ENCODE measurements around the gene EGR4. TPM values are rescaled to one million over a fixed set of nuclear protein-coding genes. Genes with fewer than 3 reads are reported as not detected.
"Not testable (repeated sequence)": the region's sequence is repeated elsewhere in the genome, so short reads cannot be mapped to it uniquely, and the experiment has no call there.

EGR4 gene
- total RNA-seq, 1 experiment from 2014 or later = not detected

DNA sequence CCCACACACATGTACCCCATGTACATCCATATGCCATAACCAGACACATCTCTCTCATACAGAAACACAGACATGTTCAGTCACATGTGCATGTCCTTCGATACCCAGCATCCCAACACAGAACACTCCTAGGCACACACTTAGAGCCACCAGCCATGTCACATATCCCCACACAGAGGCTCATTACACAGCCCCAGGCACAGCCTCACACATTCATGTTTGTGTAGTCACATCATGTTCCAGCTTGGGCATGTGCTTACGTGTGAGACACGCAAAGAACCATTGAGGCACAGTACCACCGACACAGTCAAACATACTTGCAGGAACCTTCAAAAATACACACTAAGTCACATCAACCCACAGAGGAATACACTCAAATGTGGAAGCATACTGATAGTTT is 26.3 kb downstream of the EGR4 start:
- in situ Hi-C loops (cut with HindIII; ENCODE audit: low pct_unique_long_range_greater_than_20kb, low sequenced_read_pairs) = no loop called here
- DNase-seq (ENCODE audit: low read depth) = no peak

DNA sequence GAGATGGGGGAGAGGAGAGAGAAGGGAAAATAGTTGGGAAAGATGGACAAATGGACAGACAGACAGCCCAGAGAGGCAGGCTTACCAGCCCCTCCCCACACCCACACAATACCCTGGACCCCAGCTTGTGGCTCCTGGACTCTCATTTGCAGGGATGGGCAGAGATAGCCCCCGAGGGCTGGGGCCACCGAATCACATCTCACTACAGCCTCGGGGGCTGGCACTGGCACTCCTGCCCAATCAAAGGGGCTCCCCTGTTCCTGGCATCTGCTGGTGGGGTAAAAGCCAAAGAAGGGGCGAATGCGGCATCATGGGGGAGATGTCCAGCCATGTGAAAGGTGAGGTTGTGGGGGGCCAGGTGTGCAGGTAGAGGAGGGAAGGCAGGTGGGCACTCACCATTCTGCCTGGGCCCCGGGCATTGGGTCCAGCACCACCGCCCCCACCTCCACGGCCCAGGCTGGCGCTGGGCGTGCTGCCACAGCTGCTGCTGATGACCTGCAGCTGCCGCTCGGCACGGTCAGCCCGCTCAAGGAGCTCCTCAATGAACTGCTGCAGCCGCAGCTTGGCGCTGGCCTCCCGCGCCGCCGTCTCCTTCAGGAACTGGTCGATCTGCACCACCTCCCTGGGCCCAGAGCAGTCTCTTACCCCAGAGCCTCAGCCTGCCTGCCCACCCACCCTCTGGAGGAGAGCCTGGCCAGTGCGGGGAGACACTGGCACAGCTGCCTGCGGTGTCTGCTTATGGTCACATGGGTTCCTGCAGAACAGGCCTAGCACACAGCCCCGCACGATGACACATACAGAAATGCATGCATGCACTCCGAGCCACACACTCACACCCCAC is 27.1 kb downstream of the EGR4 start:
- in situ Hi-C loops (cut with HindIII; ENCODE audit: low pct_unique_long_range_greater_than_20kb, low sequenced_read_pairs) = no loop called here
- no peak for DNase-seq (ENCODE audit: low read depth)

DNA sequence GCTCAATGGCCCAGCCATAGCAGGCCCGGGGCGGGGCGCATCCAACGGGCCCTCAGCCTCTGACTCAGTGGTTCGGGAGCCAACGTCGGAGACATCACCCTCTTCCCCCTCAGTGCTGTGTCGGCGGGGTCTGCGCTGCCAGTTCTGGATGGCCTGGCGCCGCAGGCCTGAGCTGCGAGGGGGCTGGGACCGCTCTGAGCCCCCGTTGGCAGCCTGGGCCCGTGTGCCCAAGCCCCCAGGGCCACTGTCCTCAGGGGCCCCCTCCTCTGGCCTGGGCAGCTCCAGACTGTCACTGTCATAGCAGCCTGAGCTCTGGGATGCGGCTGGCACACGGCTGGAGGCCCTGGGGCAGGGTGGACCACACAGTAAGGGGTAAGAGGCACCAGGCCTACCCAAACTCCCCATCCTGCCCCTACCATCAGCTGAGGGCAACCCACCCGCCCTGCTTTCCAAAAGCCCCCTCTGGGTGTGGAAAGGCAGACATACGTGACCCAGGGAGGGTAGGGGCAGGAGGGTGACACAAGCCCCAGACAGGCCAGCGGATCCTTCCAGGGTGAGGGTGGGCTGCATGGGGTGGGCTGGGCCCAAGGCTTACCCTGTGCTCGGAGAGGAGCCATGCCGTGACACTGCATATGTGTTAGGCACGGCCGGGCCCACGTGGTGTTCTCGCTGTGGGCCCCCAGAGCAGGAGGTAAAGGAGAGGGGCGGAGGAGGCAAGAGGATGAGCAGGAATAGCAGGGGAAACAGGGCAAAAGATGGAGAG is 27.9 kb downstream of the EGR4 start:
- no peak for DNase-seq (ENCODE audit: low read depth)

DNA sequence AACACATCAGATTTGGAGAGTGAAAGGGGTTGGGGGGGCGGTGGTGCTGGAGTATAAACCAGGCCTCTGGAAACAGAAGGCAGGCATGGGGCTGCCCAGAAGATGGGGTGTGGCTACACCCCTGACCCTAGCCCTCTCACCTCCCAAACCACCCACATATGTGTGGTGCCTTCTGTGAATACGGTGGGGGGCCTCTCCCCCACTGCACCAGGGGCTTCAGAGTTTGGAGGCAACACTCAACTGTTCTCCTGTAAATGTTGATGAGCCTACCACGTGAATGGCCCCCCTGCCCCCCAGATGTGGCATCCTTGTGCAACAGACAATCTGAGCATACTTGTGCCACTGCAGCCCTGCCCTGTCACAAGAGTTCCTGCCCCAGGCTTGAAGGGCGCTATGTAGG is 28.6 kb downstream of the EGR4 start:
- in situ Hi-C loops (cut with HindIII; ENCODE audit: low pct_unique_long_range_greater_than_20kb, low sequenced_read_pairs) = no loop called here

More for the DNA sequence above, 27.9 kb downstream of the EGR4 start:
- in situ Hi-C loops (cut with HindIII; ENCODE audit: low pct_unique_long_range_greater_than_20kb, low sequenced_read_pairs) = no loop called here

DNA sequence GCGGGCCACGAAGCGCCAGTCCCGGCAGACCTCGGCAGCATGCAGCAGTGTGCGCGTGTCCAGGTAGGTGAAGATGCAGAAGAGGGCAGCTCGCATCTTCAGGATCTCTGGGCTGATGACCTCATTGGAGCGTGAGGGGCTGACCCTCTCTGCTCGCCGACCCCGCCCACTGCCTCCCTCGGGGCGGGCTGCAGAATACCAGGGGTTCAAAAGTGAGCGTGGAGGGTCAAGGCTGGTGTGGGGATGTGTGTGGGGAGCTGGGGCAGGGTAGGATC is 29.1 kb downstream of the EGR4 start:
- no peak for DNase-seq (ENCODE audit: low read depth)
- in situ Hi-C loops (cut with HindIII; ENCODE audit: low pct_unique_long_range_greater_than_20kb, low sequenced_read_pairs) = no loop called here

More for the DNA sequence above, 28.6 kb downstream of the EGR4 start:
- DNase-seq (ENCODE audit: low read depth) = no peak

DNA sequence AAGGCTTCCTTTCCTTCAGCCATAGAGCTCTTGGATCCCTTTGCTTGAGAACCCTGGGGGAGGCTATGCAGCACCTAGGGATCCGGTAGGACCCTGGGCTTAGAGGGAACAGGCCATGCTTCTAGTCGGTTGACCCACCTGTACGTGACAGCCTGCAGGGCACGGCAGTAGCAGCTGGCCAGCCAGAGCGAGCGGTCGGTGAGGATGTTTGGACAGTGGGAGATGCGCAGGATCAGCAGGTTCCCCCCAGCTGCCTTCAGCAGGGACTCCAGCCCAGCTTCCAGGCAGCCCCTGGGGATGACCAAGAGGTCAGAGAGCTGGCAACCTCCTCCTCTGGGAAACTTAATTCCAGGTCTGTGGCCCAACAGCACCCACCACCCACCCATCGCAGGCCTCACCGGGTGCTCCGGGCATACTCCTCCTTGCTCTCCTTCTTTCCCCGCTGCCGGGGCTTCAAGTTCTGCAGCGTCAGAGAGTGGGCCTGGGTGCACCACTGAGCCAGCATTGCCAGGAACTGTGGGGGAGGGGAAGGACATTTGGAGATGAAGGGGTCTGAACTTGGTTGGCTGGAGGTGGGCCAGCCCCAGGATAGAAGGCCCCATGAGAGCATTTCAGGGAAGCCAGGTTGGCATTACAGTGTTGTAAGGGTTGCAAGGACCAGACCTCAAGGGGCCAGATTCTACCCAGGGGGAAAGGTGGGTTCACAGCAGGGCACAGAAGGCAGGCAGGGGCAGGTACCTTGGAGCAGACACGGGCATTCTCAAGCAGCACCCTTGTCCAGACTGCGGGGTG is 29.6 kb downstream of the EGR4 start:
- in situ Hi-C loops (cut with HindIII; ENCODE audit: low pct_unique_long_range_greater_than_20kb, low sequenced_read_pairs) = no loop called here
- no peak for DNase-seq (ENCODE audit: low read depth)

DNA sequence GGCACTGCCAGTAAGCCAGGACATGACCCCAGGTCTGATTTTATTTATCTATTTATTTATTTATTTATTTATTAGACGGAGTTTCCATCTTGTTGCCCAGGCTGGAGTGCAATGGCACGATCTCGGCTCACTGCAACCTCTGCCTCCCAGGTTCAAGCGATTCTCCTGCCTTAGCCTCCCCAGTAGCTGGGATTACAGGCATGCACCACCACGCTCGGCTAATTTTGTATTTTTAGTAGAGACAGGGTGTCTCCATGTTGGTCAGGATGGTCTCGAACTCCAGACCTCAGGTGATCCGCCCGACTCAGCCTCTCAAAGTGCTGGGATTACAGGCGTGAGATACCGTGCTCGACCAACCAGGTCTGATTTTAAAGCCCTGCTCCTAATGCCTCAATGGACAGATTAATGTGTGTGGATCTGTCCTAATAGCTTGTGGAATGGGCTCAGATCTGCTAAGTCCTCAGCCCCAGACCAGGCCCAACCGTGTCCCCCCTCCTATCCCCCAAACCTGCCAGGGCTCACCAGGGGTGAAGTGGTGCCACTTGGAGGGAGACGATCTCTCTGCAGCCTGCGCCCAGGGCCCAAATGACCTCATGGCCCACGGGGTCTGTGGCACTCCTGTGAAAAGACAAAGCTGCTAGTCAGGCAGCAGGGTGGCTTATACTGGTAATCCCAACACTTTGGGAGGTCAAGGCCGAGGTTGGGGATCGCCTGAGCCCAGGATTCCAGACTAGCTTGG is 30.5 kb downstream of the EGR4 start:
- in situ Hi-C loops (cut with HindIII; ENCODE audit: low pct_unique_long_range_greater_than_20kb, low sequenced_read_pairs); DNase-seq (ENCODE audit: low read depth): not testable (repeated sequence)

DNA sequence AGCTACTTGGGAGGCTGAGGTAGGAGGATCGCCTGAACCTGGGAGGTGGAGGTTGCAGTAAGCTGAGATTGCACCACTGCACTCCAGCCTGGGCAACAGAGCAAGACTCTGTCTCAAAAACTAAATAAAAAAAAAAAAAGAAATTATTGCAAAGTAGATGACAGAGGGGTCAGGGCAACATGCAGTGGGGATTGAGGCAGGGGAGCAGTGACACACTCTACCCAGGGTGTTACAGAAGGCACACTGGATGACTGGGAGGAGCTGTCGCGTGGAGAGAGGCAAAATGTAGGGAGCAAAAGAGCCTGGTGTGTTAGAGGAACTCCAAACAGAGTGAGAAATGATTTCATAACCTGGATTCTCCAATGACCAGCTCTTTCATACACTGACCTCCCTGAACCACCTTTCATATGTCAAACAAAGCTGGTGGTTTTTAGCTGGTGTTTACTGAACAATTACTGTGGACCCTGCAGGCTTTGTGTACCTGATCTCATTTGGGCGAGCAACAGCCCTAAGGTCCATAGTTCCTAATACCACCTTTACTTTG is 31.2 kb downstream of the EGR4 start:
- no peak for DNase-seq (ENCODE audit: low read depth)
- in situ Hi-C loops (cut with HindIII; ENCODE audit: low pct_unique_long_range_greater_than_20kb, low sequenced_read_pairs) = no loop called here

DNA sequence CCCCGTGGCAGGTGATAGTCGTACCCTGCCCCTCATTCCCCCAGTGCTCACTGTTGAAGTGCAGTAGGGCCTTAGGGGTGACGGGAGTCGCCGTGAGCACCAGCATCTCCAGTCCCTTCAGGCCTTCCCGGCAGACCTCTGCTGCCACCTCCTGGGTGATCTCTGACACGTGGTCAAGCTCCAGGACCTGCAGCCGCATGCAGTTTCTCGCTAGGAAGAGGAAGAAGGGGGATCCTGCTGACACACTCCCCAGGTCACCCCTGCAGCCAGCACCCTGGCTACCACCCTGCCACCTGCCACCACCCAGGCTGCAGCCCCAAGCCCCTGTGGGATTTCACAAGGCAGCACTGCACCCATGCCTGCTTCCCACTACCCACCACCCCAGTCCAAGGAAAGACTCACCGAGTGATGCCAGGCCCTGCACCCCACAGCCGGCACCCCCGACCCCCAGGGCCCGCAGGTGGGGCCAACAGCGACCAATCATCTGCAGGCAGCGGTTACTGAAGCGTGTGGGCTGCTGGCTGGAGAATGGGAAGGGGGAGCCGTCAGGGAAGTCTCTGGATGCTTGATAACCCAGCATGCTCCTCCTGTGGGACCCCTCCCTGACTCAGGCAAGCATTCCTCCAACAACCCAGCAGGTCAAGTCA is 32.9 kb downstream of the EGR4 start:
- in situ Hi-C loops (cut with HindIII; ENCODE audit: low pct_unique_long_range_greater_than_20kb, low sequenced_read_pairs) = no loop called here
- DNase-seq (ENCODE audit: low read depth) = peak; percentile 49

DNA sequence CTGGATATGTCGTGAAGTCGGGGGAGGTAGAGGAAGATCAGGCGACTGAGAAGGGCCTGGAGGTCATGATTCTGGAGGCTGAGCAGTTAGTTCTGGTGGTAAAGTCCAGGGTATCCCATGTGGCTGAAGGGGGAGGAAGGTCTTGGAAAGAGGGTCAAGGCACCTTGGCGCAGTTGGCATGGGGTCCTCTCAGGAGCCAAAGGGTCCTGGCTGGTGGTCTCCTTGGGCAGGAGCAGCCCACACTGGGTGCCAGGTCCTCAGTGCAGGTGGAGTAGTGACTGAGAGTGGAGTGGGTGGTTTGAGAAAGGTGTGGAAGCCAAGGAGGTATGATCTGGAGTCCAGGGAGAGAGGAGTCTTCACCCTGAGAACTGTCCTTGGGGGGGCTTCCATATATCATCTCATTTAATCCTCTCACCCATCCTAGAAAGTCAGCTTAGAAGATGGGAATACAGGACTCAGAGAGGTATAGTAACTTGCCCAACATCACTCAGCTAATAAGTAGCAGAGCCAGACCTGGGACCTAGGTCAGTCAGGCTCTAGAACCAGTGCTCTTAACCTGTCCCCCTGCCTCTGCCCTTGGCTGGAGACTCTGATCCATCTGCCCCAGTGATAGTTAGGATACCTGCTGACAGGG is 33.5 kb downstream of the EGR4 start:
- in situ Hi-C loops (cut with HindIII; ENCODE audit: low pct_unique_long_range_greater_than_20kb, low sequenced_read_pairs) = no loop called here
- no peak for DNase-seq (ENCODE audit: low read depth)

DNA sequence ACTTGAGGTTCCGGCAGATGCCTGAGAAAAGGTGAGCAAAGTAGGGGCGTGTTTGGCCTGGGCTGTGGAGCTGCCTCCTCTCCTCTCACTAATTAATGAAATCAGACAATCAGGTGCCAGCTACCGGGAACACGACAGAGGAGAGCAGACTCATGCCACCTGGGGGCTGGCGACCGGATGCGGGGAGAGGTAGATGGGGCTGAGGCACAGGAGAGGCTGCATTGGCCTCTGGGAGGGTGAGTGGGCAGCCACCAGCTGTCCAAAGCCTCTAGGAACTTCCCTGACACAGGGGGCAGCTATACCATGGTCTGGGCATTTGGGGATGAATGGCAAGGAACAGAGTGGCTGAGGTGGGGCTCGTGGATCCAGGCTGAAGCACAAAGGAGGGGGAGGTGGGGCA is 34.1 kb downstream of the EGR4 start:
- in situ Hi-C loops (cut with HindIII; ENCODE audit: low pct_unique_long_range_greater_than_20kb, low sequenced_read_pairs) = no loop called here
- no peak for DNase-seq (ENCODE audit: low read depth)

DNA sequence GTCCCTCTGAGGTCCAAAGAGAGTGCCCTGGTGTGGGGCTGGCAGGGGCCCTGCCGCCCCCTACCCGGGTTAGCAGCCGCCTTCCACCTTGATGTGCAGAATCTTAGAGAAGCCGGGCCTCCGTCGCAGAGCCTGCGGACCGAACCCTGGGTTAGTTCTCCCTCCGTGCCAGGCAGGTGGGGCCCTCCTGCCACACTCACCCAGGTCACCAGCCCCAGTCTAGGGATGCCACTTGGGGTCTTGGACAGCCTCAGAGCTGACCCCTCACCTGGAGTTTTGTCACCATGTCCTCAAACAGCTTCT is 34.5 kb downstream of the EGR4 start:
- DNase-seq (ENCODE audit: low read depth) = no peak
- in situ Hi-C loops (cut with HindIII; ENCODE audit: low pct_unique_long_range_greater_than_20kb, low sequenced_read_pairs) = no loop called here

DNA sequence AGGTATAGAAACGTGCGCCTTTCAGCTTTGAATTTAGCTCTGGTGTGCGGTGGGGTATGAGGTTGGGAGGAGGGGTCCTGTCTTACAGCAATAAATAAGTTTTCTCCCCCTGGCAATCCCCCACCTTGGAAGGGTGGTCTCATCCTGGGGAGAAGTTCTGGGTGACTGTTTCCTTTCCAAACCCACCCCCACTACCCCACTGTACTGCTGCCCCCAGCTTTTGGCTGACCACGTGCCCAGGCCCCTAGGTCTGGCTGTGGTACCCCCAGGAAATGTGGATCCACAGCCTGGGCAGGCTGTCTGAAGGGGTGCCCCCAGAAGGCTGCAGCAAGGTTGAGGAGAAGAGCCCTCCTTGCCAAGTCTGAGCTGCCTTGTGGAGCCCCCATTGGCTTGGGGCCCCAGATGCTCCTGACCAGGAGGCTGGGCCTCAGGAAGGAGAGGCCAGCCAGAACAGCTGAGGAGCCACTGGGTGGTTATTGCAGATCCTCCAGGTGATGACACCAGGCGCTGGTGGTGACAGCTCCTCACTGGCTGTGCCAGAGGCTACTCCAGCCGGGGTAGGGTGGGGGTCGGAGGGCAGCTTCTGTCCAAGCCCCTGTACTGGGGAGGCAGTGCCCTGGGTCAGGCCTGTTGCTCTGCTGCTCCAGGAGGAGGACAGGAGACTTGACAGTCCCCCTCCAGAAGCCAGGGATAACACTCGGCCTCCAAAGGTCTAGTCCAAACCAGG is 35.0 kb downstream of the EGR4 start:
- in situ Hi-C loops (cut with HindIII; ENCODE audit: low pct_unique_long_range_greater_than_20kb, low sequenced_read_pairs) = no loop called here
- no peak for DNase-seq (ENCODE audit: low read depth)

DNA sequence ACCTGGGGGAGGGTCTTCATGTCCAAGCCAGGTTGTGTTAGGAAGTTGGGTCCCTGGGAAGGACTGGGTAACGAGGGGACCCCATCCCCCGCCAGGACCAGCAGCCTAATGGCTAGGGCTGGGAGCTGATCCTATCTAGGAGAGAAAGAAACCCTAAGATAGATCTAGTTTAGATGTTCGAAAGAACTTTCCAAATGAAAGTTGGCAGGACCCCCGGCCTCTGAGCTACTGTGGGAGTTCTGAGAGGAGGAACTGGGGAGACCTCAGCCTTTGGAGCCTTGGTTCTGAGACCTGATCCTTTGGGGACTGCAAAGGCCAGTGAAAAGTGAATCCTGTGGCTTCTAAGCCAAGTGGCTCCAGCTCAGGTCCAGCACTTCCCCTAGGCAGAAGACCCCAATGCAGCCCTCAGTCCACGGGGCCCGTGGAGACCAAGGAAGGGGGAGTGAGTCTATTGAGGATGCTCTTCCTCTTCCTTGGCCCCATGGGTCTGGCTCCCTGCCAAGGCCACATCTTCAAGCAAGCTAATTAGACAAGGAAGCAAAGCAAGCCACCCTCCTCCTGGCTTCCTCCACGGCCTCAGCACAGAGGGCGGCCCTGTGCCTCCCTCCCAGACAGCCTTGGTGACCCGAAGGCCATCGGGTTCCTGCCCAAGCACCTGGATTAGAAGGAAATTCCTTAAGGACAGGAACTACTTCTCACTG is 35.8 kb downstream of the EGR4 start:
- DNase-seq (ENCODE audit: low read depth) = no peak
- in situ Hi-C loops (cut with HindIII; ENCODE audit: low pct_unique_long_range_greater_than_20kb, low sequenced_read_pairs) = no loop called here

DNA sequence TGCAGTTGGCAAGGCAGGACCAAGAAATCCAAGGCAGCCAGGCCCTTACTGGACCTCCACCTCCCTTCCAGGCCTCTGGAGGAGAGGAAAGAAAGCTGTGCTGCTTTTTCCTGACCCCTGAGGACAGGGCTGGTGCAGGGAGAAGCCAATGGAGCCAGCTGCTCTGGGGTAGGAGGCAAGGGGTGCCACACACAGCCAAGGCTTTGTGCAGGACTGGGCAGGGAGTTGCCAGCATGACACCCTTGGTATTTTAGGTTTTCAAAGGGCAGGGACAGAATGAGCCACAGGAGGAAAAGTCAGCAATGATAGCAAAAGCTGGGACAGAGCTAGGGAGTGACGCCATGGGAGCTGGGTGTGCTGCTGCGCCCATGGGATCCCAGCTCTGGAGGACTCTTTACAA is 36.3 kb downstream of the EGR4 start:
- DNase-seq (ENCODE audit: low read depth) = no peak
- in situ Hi-C loops (cut with HindIII; ENCODE audit: low pct_unique_long_range_greater_than_20kb, low sequenced_read_pairs) = no loop called here

DNA sequence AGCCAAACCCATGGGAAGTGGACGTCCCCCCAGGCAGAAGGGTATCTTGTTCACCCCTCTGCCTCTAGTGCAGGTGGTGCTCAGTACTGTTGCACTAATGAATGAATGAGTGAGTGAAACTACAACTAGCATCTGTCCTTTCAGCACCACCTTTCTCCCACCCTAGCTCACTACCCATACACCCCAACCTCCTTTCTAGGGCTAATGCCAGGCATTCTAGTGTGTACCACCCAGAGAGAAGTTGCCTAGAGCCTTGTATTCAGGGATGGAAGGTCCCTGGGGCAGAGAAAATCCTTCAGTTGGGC is 36.8 kb downstream of the EGR4 start:
- in situ Hi-C loops (cut with HindIII; ENCODE audit: low pct_unique_long_range_greater_than_20kb, low sequenced_read_pairs) = no loop called here
- no peak for DNase-seq (ENCODE audit: low read depth)
